Sigmoid colon (tissue), 7 donors: ENCODE results near the gene PRKN. TPM values are rescaled to one million over a fixed set of nuclear protein-coding genes. Genes with fewer than 3 reads are reported as not detected.

Source experiments
- DNase-seq: peaks from one replicate; pipeline ENCODE4 v3.0.0-alpha.2; 2019
- H3K27ac ChIP-seq, 4 donors: fragments of 200-600 bp; sonication (generic); one replicate each; pipeline ENCODE4 v1.5.1; 2016 to 2019; ENCODE audit warnings: mild to moderate bottlenecking in 1 of 4
- H3K27me3 ChIP-seq, 3 donors: fragments of 200-600 bp; sonication (generic); one replicate each; pipeline ENCODE4 v1.5.1; 2019; ENCODE audit warnings: mild to moderate bottlenecking in 1 of 3
- H3K36me3 ChIP-seq, 4 donors: fragments of 200-600 bp; sonication (generic); one replicate each; pipeline ENCODE4 v1.5.1; 2016 to 2019
- H3K4me1 ChIP-seq, 4 donors: fragments of 200-600 bp; sonication (generic); one replicate each; pipeline ENCODE4 v1.5.1; 2017 to 2019
- H3K4me3 ChIP-seq, 4 donors: fragments of 200-600 bp; sonication (generic); one replicate each; pipeline ENCODE4 v1.5.1; 2017 to 2019; ENCODE audit warnings: mild to moderate bottlenecking in 2 of 4, moderate library complexity in 1 of 4
- H3K9me3 ChIP-seq, 4 donors: fragments of 200-600 bp in 3 of 4; sonication (generic) in 3 of 4; one replicate each; pipeline versions ENCODE4 v1.5.1 to v1.6.1; 2013 to 2019
- CTCF ChIP-seq, 4 experiments: fragments of 450-650 bp in 3 of 4; fragments of 200-600 bp in 1 of 4; IDR thresholded peaks; one replicate each; pipeline ENCODE4 v1.5.1; 2016 to 2019; ENCODE audit warnings: antibody characterized with exemption in 4 of 4, mild to moderate bottlenecking in 3 of 4, moderate library complexity in 2 of 4
- EP300 ChIP-seq, 4 donors: sonication (generic); formaldehyde crosslinking; IDR thresholded peaks; one replicate each; pipeline ENCODE4 v1.6.1; 2017; ENCODE audit warnings: antibody characterized with exemption in 4 of 4
- POLR2A ChIP-seq, 2 donors: fragments of 450-650 bp; IDR thresholded peaks; one replicate each; pipeline ENCODE4 v1.6.1; 2016; ENCODE audit warnings: antibody characterized with exemption in 2 of 2, mild to moderate bottlenecking in 2 of 2, moderate library complexity in 2 of 2
- POLR2AphosphoS5 ChIP-seq, 4 donors: sonication (generic); formaldehyde crosslinking; IDR thresholded peaks; one replicate each; pipeline ENCODE4 v1.6.1; 2017; ENCODE audit warnings: antibody characterized with exemption in 4 of 4
- WGBS, 2 donors: extraction: QIAGEN DNeasy Blood & Tissue Kit; methylation state at CpG; one replicate each; pipeline ENCODE4 v1.1.7; 2013; 5-methylcytosine and 5-hydroxymethylcytosine counted together
- intact Hi-C: fragments of 100-400 bp; cut with DNase I; formaldehyde crosslinking; loops from one replicate; pipeline ENCODE4 v1.15.1; 2023
- polyA plus RNA-seq, 3 donors: library from polyadenylated mRNA; stranded (reverse); fragments of 200-250 nt; gene quantifications; one replicate each; pipeline ENCODE4 v1.2.3, GENCODE V29; 2013
- total RNA-seq, 4 donors: library from RNA; depleted of rRNA; stranded (reverse); fragments of >200 nt; gene quantifications; one replicate each; pipeline ENCODE4 v1.1.0, GENCODE V29; 2016
- donor health status: healthy with polysubstance abuse.
- donor health status: Bipolar disorder and iron deficiency.
- donor health status: healthy.

The PRKN gene
- total and polyA plus RNA-seq, 7 donors: 0.38 to 173 (median 9.7) TPM

GRCh38 chr6:161677188-161677587 is 1050.4 kb downstream of the PRKN start:
- H3K36me3 ChIP-seq: no peaks in the 10 kb centered on the region
- WGBS, 2 donors: 86 to 92% methylated on average over 7 of the region's 7 CpGs
- no peaks in the 10 kb centered on the region for H3K4me1 ChIP-seq
- no peak overlapping the region for H3K27ac ChIP-seq
- no peak overlapping the region for H3K4me3 ChIP-seq
- intact Hi-C loops: no loop called here
- H3K9me3 ChIP-seq: no peaks in the 10 kb centered on the region
- TF ChIP-seq CTCF (IDR thresholded peaks at IDR 0.05) (no peak), POLR2A (IDR thresholded peaks at IDR 0.05) (no peak), EP300 (IDR thresholded peaks at IDR 0.05) (no peak), POLR2AphosphoS5 (IDR thresholded peaks at IDR 0.05) (no peak)
- no peaks in the 10 kb centered on the region for H3K27me3 ChIP-seq
- no peak for DNase-seq

DNA sequence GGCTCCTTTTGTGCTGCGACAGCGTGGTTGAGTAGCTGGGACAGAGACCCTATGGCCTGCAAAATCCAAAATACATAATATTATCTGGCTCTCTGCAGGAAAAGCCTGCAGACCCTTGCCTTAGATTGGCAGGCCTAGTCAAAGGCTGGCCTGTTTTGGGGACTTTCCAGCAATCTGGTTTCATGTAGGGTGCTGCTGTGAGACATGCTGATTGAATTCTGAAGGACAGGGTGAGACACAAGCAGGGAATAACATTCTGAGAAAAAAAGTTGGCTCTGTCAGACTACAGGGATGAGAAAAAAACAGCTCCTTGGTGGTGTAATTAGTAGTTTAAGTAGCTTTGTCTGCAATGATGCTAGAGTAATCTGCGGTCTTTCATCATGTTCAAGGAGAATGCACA is 1051.0 kb downstream of the PRKN start:
- Histone ChIP-seq H3K27ac (no peak overlapping the region), H3K4me3 (no peak overlapping the region), H3K9me3 (no peaks in the 10 kb centered on the region), H3K36me3 (no peaks in the 10 kb centered on the region), H3K27me3 (no peaks in the 10 kb centered on the region), H3K4me1 (no peaks in the 10 kb centered on the region)
- WGBS, 2 donors: 91 to 94% methylated on average over 3 of the region's 3 CpGs
- DNase-seq: no peak
- intact Hi-C loops: no loop called here
- TF ChIP-seq POLR2A (IDR thresholded peaks at IDR 0.05): no peak
- no peak for TF ChIP-seq POLR2AphosphoS5 (IDR thresholded peaks at IDR 0.05)
- no peak for TF ChIP-seq EP300 (IDR thresholded peaks at IDR 0.05)
- TF ChIP-seq CTCF (IDR thresholded peaks at IDR 0.05): no peak

DNA sequence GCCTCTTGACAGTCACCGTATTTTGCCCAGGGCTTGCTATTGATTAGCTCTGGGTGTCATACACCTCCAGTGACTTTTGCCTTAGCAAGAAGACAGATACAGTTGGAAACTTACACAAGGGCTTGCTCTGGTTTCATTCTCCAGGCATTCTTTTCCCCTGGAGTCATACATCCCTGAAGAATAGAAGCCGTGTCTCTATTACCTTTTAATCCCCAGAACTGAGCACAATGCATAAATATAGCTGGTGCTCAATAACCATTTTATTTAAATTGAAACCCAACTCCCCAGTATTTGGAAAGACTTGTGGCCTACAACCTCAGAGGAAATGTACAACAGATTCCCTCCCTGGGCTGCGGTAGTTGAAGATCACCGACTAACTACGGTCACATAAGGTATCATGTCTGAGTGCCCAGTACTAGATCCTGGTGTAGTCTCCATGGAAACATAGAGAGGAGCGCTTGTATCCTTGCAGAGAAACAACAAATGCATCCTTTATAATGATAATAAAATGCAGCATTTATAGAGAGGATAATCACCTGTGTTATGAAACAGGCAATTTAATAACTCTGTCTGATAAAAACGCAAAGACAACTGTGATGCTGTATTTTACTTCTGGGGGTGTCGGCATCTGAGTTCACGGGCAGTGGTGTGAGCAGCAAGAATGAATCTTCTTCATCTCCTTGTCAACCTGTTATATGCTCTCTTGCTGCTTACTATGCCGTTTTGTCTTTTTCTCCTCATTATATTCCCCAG is 1052.5 kb downstream of the PRKN start:
- no peak overlapping the region for H3K27ac ChIP-seq
- no peak for DNase-seq
- H3K4me3 ChIP-seq: no peak overlapping the region
- no peaks in the 10 kb centered on the region for H3K9me3 ChIP-seq
- no peaks in the 10 kb centered on the region for H3K27me3 ChIP-seq
- no peaks in the 10 kb centered on the region for H3K36me3 ChIP-seq
- TF ChIP-seq EP300 (IDR thresholded peaks at IDR 0.05) (no peak), POLR2AphosphoS5 (IDR thresholded peaks at IDR 0.05) (no peak), CTCF (IDR thresholded peaks at IDR 0.05) (no peak), POLR2A (IDR thresholded peaks at IDR 0.05) (no peak)
- intact Hi-C loops: no loop called here
- WGBS, 2 donors: 85 to 93% methylated on average over 10 of the region's 10 CpGs
- H3K4me1 ChIP-seq: no peaks in the 10 kb centered on the region

DNA sequence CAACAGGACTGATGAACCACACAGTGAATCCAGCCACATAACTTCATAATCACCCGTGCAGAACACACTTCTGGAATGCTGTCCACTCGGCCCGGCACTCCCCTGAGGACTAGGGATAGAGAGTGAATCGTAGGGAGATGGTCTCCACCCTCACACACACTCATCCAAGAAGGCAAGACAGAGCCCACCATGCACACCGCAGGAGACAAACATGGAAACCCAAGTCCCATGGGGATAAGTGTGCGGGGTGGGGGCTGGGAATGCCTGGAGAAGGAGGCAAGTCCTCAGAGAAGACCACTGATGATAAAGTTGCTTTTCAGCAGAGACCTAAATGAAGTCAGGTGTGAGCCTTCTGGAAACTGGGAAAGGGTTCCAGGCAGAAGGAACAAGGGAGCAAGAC is 1054.5 kb downstream of the PRKN start:
- no peaks in the 10 kb centered on the region for H3K27me3 ChIP-seq
- no peaks in the 10 kb centered on the region for H3K9me3 ChIP-seq
- DNase-seq: no peak
- H3K4me1 ChIP-seq: no peaks in the 10 kb centered on the region
- H3K36me3 ChIP-seq: no peaks in the 10 kb centered on the region
- no peak overlapping the region for H3K4me3 ChIP-seq
- TF ChIP-seq POLR2AphosphoS5 (IDR thresholded peaks at IDR 0.05) (no peak), CTCF (IDR thresholded peaks at IDR 0.05) (no peak), POLR2A (IDR thresholded peaks at IDR 0.05) (no peak), EP300 (IDR thresholded peaks at IDR 0.05) (no peak)
- 89 to 92% methylated on average over 6 of the region's 6 CpGs for WGBS, 2 donors
- intact Hi-C loops: no loop called here
- H3K27ac ChIP-seq: no peak overlapping the region

DNA sequence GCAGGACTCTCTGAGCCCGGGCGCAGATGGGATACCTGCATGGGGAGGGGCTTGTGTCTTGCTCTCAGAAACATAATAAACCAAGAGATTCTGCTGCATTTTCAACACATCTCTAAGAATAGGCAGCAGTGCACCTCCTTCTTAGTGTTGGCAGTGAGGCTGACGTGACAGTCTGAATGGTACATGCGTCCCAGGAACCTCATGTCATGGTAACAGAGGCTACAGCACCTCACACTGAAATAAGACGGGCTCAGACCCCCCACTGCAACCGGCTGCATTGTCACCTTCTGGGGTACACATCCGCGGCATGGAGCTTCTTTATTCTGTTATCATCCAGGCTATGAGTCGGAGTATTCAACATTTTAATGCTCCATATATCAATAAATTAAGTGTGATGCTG is 1056.4 kb downstream of the PRKN start:
- H3K27ac ChIP-seq: no peak overlapping the region
- DNase-seq: no peak
- H3K4me1 ChIP-seq: no peaks in the 10 kb centered on the region
- WGBS, 2 donors: 87 to 92% methylated on average over 9 of the region's 9 CpGs
- H3K9me3 ChIP-seq: no peaks in the 10 kb centered on the region
- no peaks in the 10 kb centered on the region for H3K36me3 ChIP-seq
- no peaks in the 10 kb centered on the region for H3K27me3 ChIP-seq
- intact Hi-C loops: no loop called here
- H3K4me3 ChIP-seq: no peak overlapping the region
- no peak for TF ChIP-seq CTCF (IDR thresholded peaks at IDR 0.05)
